GM18517 (cell line): ENCODE measurements around the gene PDSS1.
"Not testable (repeated sequence)": the region's sequence is repeated elsewhere in the genome, so short reads cannot be mapped to it uniquely, and the experiment has no call there.

Experiments
- ATAC-seq: cut with Tn5 transposase; IDR thresholded peaks from one replicate; pipeline ENCODE4 v1.9.1; 2021; ENCODE audit warnings: mild to moderate bottlenecking, moderate library complexity; ENCODE audit not compliant: unreplicated experiment

The PDSS1 gene

GRCh38 chr10:26738301-26738911, 40.9 kb downstream of the PDSS1 start:
- ATAC-seq: no peak

DNA sequence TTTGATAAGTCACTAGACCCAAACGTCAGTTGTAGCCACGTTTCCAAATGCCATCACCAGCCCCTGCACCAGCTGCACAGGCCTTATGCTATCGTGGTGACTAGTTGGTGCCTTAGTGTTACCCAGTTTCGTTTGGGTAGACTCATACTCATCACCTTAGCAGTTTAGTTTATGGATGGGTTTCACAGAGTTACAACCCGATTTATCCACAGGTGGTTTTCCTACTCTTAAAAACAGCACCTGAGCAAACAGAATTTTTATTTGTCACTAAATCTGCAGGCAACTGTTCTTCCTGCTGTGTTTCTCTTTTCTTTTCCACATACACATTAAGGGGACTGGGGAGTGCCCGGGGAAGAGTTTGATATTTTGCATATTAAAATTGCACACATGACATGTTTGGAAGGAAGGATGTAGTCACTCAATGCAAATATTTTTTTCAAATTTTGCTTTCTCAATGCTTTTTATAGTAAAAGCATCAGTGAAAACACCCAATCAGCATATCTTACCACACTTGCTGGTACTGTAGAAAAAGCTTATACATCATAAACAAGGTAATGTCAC, 41.6 kb downstream of the PDSS1 start:
- ATAC-seq: no peak

DNA sequence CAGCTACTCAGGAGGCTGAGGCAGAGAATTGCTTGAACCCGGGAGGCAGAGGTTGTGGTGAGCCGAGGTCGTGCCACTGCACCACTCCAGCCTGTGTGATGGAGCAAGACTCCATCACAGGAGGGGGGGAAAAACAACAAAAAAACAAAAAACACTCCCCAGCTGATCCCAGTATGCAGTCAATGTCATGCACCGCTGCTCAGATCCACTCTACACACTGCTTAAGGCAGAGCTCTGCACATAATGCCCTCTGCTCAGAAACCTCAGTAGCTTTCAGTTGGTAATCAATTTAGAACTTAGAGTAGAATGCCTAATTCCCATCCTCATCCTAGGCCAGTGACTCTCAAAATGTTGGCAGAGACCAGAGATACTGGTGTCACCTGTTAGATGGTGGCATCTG, 43.9 kb downstream of the PDSS1 start:
- no peak for ATAC-seq

- ATAC-seq: no peak
Measured at GRCh38 chr10:26743091-26743490, 45.6 kb downstream of the PDSS1 start.

DNA sequence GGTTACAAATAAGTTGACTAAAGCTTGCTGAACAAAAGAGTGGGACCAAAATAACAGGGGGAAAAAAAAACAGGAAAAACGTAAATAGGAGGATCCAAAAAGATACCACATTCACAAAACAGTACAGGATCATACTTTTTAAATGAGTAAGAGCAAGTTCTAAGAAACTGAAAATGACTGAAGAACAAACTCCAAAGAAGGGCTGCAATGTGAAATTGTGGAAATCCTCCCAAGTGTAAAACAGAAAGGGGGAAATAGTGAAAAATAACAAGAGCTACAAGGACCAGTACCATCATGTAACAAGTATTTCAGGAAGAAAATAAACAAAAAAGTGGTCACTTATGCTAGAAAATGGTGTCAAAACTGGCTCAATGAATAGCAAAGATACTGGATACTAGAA, 46.3 kb downstream of the PDSS1 start:
- ATAC-seq: no peak

DNA sequence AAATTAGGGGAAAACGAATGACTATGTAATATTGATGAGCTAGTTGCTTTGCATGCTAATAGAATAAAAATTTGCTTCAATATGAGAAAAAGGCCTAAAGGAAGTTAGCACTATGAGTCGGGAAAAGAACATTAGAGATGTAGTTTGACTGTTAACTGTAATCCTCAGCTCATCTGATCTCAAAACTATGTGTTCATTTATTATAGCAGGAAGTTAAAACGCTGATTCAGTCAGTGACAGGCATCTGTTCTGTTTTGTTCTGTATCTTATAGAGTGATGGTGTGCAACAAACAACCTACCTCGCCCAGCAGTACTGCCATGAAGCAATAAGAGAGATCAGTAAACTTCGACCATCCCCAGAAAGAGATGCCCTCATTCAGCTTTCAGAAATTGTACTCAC, 48.6 kb downstream of the PDSS1 start:
- no peak for ATAC-seq

DNA sequence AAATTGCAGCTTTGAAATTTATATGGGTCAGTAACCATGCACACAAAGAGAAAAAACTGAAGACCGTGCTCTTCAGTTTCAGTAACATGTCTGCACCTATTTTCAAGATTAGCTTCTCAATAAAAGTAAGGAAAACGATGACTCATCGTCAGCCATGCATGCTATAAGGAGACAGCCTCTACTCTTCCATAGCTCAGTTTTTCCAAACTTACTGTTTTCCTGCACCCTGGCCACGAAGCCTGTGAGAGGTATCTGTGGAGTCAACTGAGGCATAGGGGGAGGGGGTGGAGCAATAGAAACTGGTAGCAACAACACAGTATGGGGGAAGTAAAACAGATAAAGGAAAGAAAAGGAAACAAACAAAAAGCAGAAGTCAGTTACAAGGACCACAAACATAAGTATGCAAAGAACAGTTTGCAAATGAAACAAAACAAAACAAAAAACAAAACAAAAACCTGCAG, 58.0 kb downstream of the PDSS1 start:
- peak; percentile 98 for ATAC-seq

GRCh38 chr10:26759008-26759407, 61.5 kb downstream of the PDSS1 start:
- ATAC-seq: no peak

DNA sequence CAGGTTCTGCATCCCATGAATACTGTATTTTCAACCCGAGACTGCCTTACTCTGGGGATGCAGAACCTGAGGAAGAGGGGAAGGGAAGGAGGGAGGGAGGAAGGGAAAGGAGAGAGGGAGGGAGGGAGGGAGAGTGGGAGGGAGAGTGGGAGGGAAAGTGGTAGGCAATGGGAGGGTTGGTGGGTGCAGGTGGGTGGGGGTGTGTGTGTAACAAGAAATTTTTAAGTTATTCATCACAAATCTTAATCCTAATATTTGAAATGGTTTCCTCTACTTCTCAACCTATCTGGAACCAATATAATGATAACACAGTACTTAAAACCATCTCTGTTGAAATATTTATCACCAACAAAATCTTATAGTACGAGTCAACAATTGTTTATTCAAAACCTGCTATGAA, 68.0 kb downstream of the PDSS1 start:
- no peak for ATAC-seq

- ATAC-seq: no peak
Measured at GRCh38 chr10:26770069-26770468, 72.6 kb downstream of the PDSS1 start.

- no peak for ATAC-seq
Measured at GRCh38 chr10:26773633-26774032, 76.1 kb downstream of the PDSS1 start.

DNA sequence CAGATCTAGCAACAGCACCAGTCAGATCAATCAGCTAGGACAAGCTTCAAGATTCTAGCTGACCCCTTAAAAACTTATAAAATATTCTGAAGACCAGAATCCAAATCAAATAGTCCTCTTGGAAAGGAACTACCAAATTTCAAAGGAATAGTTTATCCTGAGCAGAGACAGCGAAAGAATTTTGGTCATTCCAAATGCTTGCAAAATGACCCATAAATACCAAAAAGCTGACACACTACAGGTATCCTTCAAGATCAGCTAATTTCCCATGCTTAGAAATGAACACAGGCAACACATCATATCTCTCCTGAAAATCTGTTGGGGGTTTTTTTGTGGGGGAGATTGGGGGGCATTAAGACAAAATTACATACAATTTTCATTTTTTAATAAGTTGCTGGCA, 78.8 kb downstream of the PDSS1 start:
- ATAC-seq: no peak

DNA sequence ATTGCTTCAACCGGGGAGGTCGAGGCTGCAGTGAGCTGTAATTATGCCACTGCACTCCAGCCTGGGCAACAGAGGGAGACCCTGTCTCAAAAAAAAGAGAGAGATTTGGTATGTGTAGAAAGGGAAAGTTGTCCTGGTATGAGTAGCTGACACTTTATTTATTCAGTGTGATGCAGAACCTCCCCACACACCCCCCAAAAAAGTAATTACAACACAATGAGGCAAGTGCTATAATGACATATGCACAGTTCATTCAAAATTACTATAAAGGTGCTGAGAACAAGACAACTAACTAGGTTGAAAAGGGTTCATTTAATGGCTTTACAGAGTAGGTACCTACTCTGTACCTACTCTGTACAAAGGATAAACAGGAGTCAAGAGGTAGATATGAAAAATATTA, 80.2 kb downstream of the PDSS1 start:
- ATAC-seq: no peak

GRCh38 chr10:26779176-26779860, 81.8 kb downstream of the PDSS1 start:
- ATAC-seq: no peak

GRCh38 chr10:26780106-26780792, 82.7 kb downstream of the PDSS1 start:
- ATAC-seq: peak; percentile 46

DNA sequence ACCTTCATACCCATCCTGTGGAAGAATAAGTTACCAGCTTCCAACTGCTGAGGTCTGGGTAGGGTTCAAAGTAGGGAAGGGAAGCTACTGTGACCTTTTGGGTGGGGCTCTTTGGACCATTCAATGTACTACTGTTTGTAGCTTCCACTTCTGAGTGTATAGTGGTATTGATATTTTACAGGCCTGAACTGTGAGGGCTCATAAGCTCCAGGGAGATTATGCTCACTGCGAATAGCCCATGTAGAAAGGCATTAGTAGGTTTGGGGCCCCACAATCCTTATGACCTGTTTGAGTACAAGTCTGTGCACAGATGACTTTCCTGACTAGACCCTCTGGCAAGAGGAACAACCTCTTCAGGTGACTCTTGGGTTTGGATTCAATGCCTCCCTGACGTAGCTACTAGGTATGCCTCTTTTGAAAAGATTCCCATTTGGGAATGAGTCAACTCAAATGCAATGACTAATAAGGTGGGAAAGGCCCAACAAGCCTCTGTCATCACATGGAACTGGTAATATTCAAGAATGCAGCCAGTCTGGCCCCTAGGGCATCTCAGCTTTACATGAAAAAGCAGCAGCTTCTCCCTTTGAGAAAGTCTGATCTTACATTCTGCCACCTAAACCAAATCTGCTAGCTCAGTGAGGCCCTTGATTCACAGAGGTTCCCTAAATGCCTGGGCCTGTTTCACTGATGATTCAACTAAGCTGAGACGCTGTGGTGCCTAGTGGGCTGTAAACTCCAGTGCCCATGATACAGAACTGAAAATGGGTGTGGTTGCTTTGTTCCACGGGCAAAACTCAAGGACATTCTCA, 83.5 kb downstream of the PDSS1 start:
- peak; percentile 45 for ATAC-seq

DNA sequence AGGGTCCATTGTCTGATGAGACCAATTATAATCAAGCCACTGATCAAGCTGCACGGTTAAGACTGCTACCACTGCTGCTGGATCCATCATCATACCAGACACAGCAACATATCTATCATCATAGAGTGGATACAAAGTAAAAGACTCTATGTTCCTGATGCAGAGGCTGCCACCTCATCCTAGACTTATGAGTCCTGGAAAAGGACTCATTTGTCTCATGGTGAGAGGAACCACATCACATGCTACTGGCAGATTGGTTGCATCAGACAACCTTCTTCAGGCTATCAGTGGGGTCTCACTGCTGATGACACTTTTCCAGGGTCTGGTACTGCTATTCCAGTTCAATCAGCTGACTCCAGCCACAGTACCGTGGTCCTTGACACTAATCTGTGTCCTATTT, 84.3 kb downstream of the PDSS1 start:
- ATAC-seq: peak; percentile 8

DNA sequence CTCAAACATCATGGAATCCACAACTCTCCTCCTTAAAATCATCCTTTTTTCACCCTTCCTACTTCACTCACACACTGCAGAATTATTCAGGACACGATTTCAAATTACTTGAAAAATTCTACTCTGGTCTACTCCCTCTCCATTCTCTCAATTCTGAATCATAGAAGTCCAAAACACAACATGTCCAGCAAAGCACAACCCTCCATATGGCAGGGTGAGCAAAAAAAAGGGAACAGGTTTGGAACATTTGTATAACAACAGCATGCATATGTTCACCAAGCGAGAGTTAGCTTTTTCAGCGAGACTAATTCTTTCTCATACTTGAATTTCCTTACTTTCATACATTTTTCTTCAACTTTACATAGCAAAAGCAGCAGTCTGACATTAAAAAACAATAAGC, 89.9 kb downstream of the PDSS1 start:
- no peak for ATAC-seq

GRCh38 chr10:26789779-26790178, 92.3 kb downstream of the PDSS1 start:
- ATAC-seq: not testable (repeated sequence)

DNA sequence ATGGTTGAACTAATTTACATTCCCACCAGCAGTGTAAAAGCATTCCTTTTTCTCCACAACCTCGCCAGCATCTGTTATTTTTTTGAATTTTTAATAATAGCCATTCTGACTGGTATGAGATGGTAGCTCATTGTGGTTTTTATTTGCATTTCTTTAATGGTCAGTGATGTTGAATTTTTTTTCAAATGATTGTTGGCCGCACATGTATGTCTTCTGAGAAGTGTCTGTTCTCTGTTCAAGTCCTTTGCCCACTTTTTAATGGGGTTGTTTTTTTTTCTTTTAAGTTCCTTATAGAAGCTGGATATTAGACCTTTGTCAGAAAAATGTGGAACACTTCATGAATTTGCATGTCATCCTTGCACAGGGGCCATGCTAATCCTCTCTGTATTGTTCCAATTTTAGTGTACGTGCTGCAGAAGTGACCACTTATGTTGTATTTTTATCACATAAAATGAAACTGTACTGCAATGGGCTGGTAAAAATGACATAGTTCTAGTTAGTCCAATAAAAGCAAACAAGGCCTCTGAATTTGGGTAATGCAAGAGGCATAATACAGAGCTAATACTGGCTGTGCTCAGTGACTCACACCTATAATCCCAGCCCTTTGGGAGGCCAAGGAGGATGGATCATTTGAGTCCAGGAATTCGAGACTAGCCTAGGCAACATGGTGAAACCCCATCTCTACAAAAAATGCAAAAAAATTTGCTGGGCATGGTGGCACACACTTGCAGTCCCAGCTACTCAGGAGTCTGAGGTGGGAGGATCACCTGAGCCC, 92.9 kb downstream of the PDSS1 start:
- ATAC-seq: no peak
